ENCODE data around the gene GRM7. TPM values are rescaled to one million over a fixed set of nuclear protein-coding genes. Genes with fewer than 3 reads are reported as not detected.

GRM7 gene
- total RNA-seq, 2 donors from 2014 or later, result 0.33 to 1.3 TPM

DNA sequence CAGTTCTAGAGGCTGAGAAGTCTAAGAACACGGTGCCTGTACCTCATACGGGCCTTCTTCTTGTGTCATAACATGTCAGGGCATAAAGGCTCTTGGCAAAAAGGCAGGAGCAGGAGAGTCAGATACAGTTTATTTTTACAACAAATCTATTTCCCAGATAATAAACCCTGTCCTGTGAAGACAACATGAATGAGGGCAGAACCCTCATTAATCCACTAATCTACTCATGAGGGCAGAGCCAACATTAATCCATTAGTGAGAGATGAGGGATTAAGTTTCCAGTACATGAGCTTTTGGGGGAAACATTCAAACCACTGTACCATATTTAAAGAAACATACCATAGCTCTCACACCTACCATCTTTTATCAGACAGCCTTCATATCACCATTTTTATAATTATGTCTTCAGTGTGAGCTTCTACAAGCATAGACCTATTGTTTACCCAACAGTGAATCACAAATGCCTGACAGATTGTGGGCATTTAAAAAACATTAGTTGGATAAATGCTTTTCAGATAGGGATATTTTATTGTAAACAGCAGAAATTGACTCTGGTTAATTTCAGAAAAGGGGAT lies 645.8 kb downstream of the GRM7 start:
- no peak for DNase-seq
- ATAC-seq, result no peak

DNA sequence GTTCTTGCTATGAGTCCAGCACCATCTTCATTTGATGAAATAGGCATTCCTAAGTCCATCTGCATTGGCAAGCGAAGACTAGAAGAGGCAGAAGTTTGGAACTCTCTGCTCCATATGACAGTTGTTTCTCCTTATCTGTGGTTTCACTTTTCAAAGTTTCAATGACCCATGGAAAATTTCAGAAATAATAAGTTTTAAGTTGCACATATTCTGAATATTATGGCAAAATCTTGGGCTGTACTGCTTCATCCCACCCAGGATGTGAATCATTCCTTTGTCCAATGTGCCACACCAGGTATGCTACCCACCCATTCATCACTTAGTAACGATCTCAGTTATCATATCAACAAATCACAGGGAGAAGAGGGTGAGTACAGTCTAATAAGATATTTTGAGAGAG lies 647.9 kb downstream of the GRM7 start:
- TF ChIP-seq, protein P1, sequence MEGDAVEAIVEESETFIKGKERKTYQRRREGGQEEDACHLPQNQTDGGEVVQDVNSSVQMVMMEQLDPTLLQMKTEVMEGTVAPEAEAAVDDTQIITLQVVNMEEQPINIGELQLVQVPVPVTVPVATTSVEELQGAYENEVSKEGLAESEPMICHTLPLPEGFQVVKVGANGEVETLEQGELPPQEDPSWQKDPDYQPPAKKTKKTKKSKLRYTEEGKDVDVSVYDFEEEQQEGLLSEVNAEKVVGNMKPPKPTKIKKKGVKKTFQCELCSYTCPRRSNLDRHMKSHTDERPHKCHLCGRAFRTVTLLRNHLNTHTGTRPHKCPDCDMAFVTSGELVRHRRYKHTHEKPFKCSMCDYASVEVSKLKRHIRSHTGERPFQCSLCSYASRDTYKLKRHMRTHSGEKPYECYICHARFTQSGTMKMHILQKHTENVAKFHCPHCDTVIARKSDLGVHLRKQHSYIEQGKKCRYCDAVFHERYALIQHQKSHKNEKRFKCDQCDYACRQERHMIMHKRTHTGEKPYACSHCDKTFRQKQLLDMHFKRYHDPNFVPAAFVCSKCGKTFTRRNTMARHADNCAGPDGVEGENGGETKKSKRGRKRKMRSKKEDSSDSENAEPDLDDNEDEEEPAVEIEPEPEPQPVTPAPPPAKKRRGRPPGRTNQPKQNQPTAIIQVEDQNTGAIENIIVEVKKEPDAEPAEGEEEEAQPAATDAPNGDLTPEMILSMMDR (IDR thresholded peaks at IDR 0.05), result no peak
- no peak for TF ChIP-seq POLR2A (IDR thresholded peaks at IDR 0.05)
- WGBS, 2 donors, result 55 to 63% methylated on average over 2 of the region's 2 CpGs
- intact Hi-C loops (cut with DNase I), result no loop called here
- peaks cover 13% of the 10 kb centered on the region for H3K4me1 ChIP-seq
- no peaks in the 10 kb centered on the region for H3K36me3 ChIP-seq (replicated peaks in 1 of 2; ENCODE audit: insufficient read depth in 1 of 2, low read depth in 2 of 2)
- no peak overlapping the region for H3K4me3 ChIP-seq
- no peaks in the 10 kb centered on the region for H3K27me3 ChIP-seq
- ATAC-seq (no peak), DNase-seq (no peak)
- no peak overlapping the region for H3K27ac ChIP-seq
- H3K9me3 ChIP-seq, result no peaks in the 10 kb centered on the region

More for the DNA sequence above, 645.8 kb downstream of the GRM7 start:
- Histone ChIP-seq H3K4me3 (no peak overlapping the region), H3K27me3 (no peaks in the 10 kb centered on the region), H3K27ac (no peak overlapping the region), H3K4me1 (peaks cover 13% of the 10 kb centered on the region), H3K36me3 (replicated peaks in 1 of 2; ENCODE audit: insufficient read depth in 1 of 2, low read depth in 2 of 2) (no peaks in the 10 kb centered on the region), H3K9me3 (no peaks in the 10 kb centered on the region)
- no peak for TF ChIP-seq POLR2A (IDR thresholded peaks at IDR 0.05)
- TF ChIP-seq, protein P1 (IDR thresholded peaks at IDR 0.05), result no peak
- intact Hi-C loops (cut with DNase I), result no loop called here
- WGBS, 2 donors, result 89 to 93% methylated on average over 2 of the region's 2 CpGs

- intact Hi-C loops (cut with DNase I), result no loop called here
- DNase-seq, result no peak
- no peak overlapping the region for H3K4me3 ChIP-seq
- TF ChIP-seq, protein P1 (IDR thresholded peaks at IDR 0.05), result no peak
- no peak for TF ChIP-seq POLR2A (IDR thresholded peaks at IDR 0.05)
- H3K9me3 ChIP-seq, result no peaks in the 10 kb centered on the region
- no peaks in the 10 kb centered on the region for H3K36me3 ChIP-seq (replicated peaks in 1 of 2; ENCODE audit: insufficient read depth in 1 of 2, low read depth in 2 of 2)
- H3K4me1 ChIP-seq, result peaks cover 4% of the 10 kb centered on the region
- 94 to 100% methylated on average over 1 of the region's 1 CpG for WGBS, 2 donors
- H3K27me3 ChIP-seq, result no peaks in the 10 kb centered on the region
- no peak overlapping the region for H3K27ac ChIP-seq
- no peak for ATAC-seq
Measured at GRCh38 chr3:7512048-7512447, 651.1 kb downstream of the GRM7 start.

DNA sequence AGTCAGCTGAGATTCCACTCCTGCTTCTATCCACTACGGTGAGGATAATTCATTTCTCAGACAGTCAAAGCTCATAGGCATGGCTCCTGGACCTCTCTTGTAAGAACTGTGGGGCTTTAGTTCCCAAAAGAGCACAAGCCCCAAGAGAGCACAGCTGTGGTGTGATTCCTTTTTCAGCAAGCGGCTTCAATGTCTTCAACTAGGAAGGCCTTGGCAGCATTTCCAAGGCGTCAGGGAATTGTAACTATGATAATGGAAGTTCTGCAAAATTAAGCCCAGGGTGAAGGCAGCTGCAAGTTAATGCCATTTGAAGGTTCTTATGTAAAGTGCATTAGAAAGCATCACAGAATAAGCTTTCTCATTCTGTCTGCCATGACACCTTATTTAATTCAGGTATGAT lies 657.1 kb downstream of the GRM7 start:
- peak overlapping the region in 1 of 2 donors; percentile 2 for H3K4me3 ChIP-seq
- peak in 1 of 4 donors; percentile 12 for DNase-seq
- H3K27me3 ChIP-seq, result no peaks in the 10 kb centered on the region
- H3K9me3 ChIP-seq, result no peaks in the 10 kb centered on the region
- H3K4me1 ChIP-seq, result peaks cover 6% of the 10 kb centered on the region
- intact Hi-C loops (cut with DNase I), result no loop called here
- 53 to 66% methylated on average over 3 of the region's 3 CpGs for WGBS, 2 donors
- no peak for ATAC-seq
- TF ChIP-seq POLR2A (IDR thresholded peaks at IDR 0.05), result no peak
- TF ChIP-seq, protein P1 (IDR thresholded peaks at IDR 0.05), result no peak
- H3K36me3 ChIP-seq (replicated peaks in 1 of 2; ENCODE audit: insufficient read depth in 1 of 2, low read depth in 2 of 2), result no peaks in the 10 kb centered on the region
- H3K27ac ChIP-seq, result no peak overlapping the region

GRCh38 chr3:7518456-7518855 lies 657.5 kb downstream of the GRM7 start:
- intact Hi-C loops (cut with DNase I), result no loop called here
- Histone ChIP-seq H3K36me3 (replicated peaks in 1 of 2; ENCODE audit: insufficient read depth in 1 of 2, low read depth in 2 of 2) (no peaks in the 10 kb centered on the region), H3K27ac (no peak overlapping the region), H3K9me3 (no peaks in the 10 kb centered on the region), H3K4me3 (no peak overlapping the region), H3K27me3 (no peaks in the 10 kb centered on the region), H3K4me1 (peaks cover 6% of the 10 kb centered on the region)
- DNase-seq (peak; percentile 23 to 59 (median 52)), ATAC-seq (no peak)
- no peak for TF ChIP-seq POLR2A (IDR thresholded peaks at IDR 0.05)
- TF ChIP-seq, protein P1 (IDR thresholded peaks at IDR 0.05), result no peak

All from body of pancreas (tissue), 4 donors.